Loucy (cell line): ENCODE measurements around the gene COX7A2.

Experiments used
- H2AFZ ChIP-seq: fragments of 200-600 bp; sonication (generic); 2 replicates; pipeline ENCODE4 v1.6.0; 2016; ENCODE audit warnings: antibody characterized with exemption, mild to moderate bottlenecking, low read length, moderate library complexity
- H3F3A ChIP-seq: fragments of 200-600 bp; 2 replicates; pipeline ENCODE4 v1.6.0; 2016; ENCODE audit warnings: antibody characterized with exemption, low read depth, mild to moderate bottlenecking
- H3K27me3 ChIP-seq: fragments of 200-600 bp; sonication (generic); 2 replicates; pipeline ENCODE4 v1.6.1; 2014; ENCODE audit warnings: low read length, mild to moderate bottlenecking; ENCODE audit not compliant: insufficient read depth, poor library complexity, severe bottlenecking
- H3K36me3 ChIP-seq: fragments of 200-600 bp; sonication (generic); 2 replicates; pipeline ENCODE4 v1.6.1; 2016; ENCODE audit warnings: low read length; ENCODE audit not compliant: insufficient read depth
- H3K4me1 ChIP-seq: fragments of 200-600 bp; sonication (generic); 2 replicates; pipeline ENCODE4 v1.5.1; 2014; ENCODE audit warnings: low read length, mild to moderate bottlenecking; ENCODE audit not compliant: insufficient read depth, poor library complexity, severe bottlenecking
- H3K4me2 ChIP-seq: fragments of 200-600 bp; sonication (generic); 2 replicates; pipeline ENCODE4 v1.6.0; 2014; ENCODE audit warnings: antibody characterized with exemption, low read length, low read depth, mild to moderate bottlenecking; ENCODE audit not compliant: poor library complexity, severe bottlenecking
- H3K4me3 ChIP-seq: fragments of 200-600 bp; sonication (generic); 2 replicates; pipeline ENCODE4 v1.5.1; 2014; ENCODE audit warnings: low read length, mild to moderate bottlenecking, mixed read lengths; ENCODE audit not compliant: poor library complexity, severe bottlenecking
- H3K79me2 ChIP-seq: fragments of 200-600 bp; sonication (generic); 2 replicates; pipeline ENCODE4 v1.6.1; 2014; ENCODE audit warnings: low read length; ENCODE audit not compliant: insufficient read depth
- H3K9ac ChIP-seq: fragments of 200-600 bp; sonication (generic); 2 replicates; pipeline ENCODE4 v1.6.0; 2014; ENCODE audit warnings: mild to moderate bottlenecking, low read depth, low read length, moderate library complexity; ENCODE audit not compliant: poor library complexity, severe bottlenecking
- H3K9me2 ChIP-seq: fragments of 200-600 bp; sonication (generic); replicated peaks from 2 replicates; pipeline ENCODE4 v1.6.1; 2016; ENCODE audit warnings: low read depth, low read length, mixed read lengths
- H3K9me3 ChIP-seq: fragments of 200-600 bp; sonication (generic); 2 replicates; pipeline ENCODE4 v1.6.1; 2014; ENCODE audit warnings: mild to moderate bottlenecking, antibody characterized with exemption, low read length, low read depth; ENCODE audit not compliant: insufficient read depth
- H4K20me1 ChIP-seq: fragments of 200-600 bp; sonication (generic); 2 replicates; pipeline ENCODE4 v1.6.0; 2014; ENCODE audit warnings: antibody characterized with exemption, low read length, mild to moderate bottlenecking; ENCODE audit not compliant: insufficient read depth, poor library complexity, severe bottlenecking
- CTCF ChIP-seq: fragments of 200-600 bp; sonication (generic); conservative IDR thresholded peaks from 2 replicates; pipeline ENCODE4 v1.5.1; 2014; ENCODE audit warnings: mild to moderate bottlenecking, antibody characterized with exemption, low read length
- EZH2phosphoT487 ChIP-seq: fragments of 200-600 bp; IDR thresholded peaks from 2 replicates; pipeline ENCODE4 v1.6.1; 2018; ENCODE audit warnings: antibody characterized with exemption, mild to moderate bottlenecking, moderate library complexity, borderline replicate concordance

Gene COX7A2

DNA sequence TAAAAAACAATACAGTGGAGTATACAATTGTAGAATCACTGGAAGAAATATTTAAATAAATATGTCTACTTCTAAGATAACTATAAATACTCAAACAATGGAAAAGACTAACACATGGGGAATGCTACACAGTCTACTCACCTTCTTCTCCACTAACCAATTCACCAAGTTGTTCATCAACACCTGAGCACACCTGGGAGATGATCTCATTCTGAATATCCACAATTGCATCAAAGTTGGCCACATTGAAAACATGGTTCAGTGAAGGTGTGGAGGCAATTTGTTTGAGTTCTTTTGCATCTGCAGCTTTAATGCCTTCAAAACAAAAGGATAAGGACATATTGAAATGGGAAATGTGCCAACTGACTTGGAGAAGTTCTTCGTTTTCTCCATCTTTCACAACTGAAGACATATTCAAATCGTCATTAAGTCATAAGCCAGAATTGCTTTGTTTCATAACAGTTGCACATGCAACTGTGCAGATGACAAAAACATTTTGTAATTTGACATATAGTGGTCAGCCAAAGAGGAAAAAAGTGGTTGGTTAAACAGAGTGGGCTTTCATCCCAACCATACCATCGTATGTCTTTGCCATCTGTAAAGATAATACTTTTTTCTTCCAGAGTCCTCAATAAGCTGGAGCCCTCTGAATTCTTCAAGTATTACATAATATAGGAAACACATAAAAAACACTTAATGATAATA lies 55.2 kb downstream of the COX7A2 start:
- no peaks in the 10 kb centered on the region for H4K20me1 ChIP-seq
- no peaks in the 10 kb centered on the region for H3F3A ChIP-seq
- no peaks in the 10 kb centered on the region for H3K36me3 ChIP-seq
- TF ChIP-seq EZH2phosphoT487 (no peak), CTCF (no peak)
- no peak overlapping the region for H2AFZ ChIP-seq
- H3K4me2 ChIP-seq, result no peak overlapping the region
- no peak overlapping the region for H3K4me3 ChIP-seq
- H3K79me2 ChIP-seq, result no peaks in the 10 kb centered on the region
- no peak overlapping the region for H3K9ac ChIP-seq
- no peaks in the 10 kb centered on the region for H3K27me3 ChIP-seq
- H3K9me2 ChIP-seq, result no peaks in the 10 kb centered on the region
- H3K9me3 ChIP-seq, result no peaks in the 10 kb centered on the region
- H3K4me1 ChIP-seq, result no peaks in the 10 kb centered on the region
